H1 (cell line): Measurements from ENCODE around the gene MPEG1. TPM values are rescaled to one million over a fixed set of nuclear protein-coding genes. Genes with fewer than 3 reads are reported as not detected.

Source experiments
- CTCF ChIA-PET: fragments of 300-600 bp; sonication (Branson Sonifier 250); formaldehyde crosslinking; loops from one replicate; lab custom pipeline; 2021; ENCODE audit not compliant: partially characterized antibody; lab: Charles Lee
- POLR2A ChIA-PET: fragments of 300-600 bp; sonication (Branson Sonifier 250); formaldehyde crosslinking; loops from one replicate; lab custom pipeline; 2021; ENCODE audit warnings: inconsistent platforms; ENCODE audit not compliant: partially characterized antibody; lab: Charles Lee
- DNase-seq, 2 experiments: peaks; one replicate each; pipeline versions ENCODE4 v3.0.0 to v3.0.0-alpha.2; 2010 to 2022; ENCODE audit warnings: low spot score in 2 of 2, low read depth in 1 of 2, mixed read lengths in 1 of 2
- FAIRE-seq: peaks from 2 replicates; lab custom pipeline; 2011; peaks lifted over from hg19 to GRCh38; lab: Jason Lieb, UNC
- H2AFZ ChIP-seq: 2 replicates; pipeline ENCODE4 v1.8.1; 2012; ENCODE audit warnings: low read length, inconsistent platforms
- H2AK5ac ChIP-seq: 2 replicates; pipeline ENCODE4 v1.6.1; 2013; ENCODE audit warnings: low read depth, low read length
- H2BK120ac ChIP-seq: replicated peaks from 2 replicates; pipeline ENCODE3; 2013; ENCODE audit warnings: low read depth, low read length, inconsistent platforms
- H2BK12ac ChIP-seq: 2 replicates; pipeline ENCODE4 v1.6.1; 2013; ENCODE audit warnings: low read depth, low read length
- H2BK15ac ChIP-seq: 2 replicates; pipeline ENCODE4 v1.6.1; 2013; ENCODE audit warnings: low read length
- H2BK20ac ChIP-seq: 2 replicates; pipeline ENCODE4 v1.6.1; 2013; ENCODE audit warnings: low read length
- H2BK5ac ChIP-seq: 2 replicates; pipeline ENCODE4 v1.6.1; 2013; ENCODE audit warnings: low read depth, low read length
- H3K14ac ChIP-seq: 2 replicates; pipeline ENCODE4 v1.6.1; 2013; ENCODE audit warnings: inconsistent platforms; ENCODE audit not compliant: insufficient read length
- H3K18ac ChIP-seq: 2 replicates; pipeline ENCODE4 v1.6.1; 2013; ENCODE audit warnings: low read length; ENCODE audit errors: extremely low read depth
- H3K23ac ChIP-seq: 2 replicates; pipeline ENCODE4 v1.6.1; 2013; ENCODE audit warnings: inconsistent platforms; ENCODE audit not compliant: insufficient read length
- H3K23me2 ChIP-seq: 2 replicates; pipeline ENCODE4 v1.6.1; 2013; ENCODE audit warnings: low read depth, low read length
- H3K27ac ChIP-seq: 2 replicates; pipeline ENCODE4 v1.6.1; 2011; ENCODE audit warnings: low read depth, low read length, inconsistent platforms
- H3K27me3 ChIP-seq, 4 experiments: replicated peaks in 1 of 4; 1 replicate in 1 of 4; 2 replicates in 3 of 4; pipeline versions ENCODE4 v1.6.1 to v1.8.1; 2011 to 2013; ENCODE audit warnings: low read length in 3 of 4, mild to moderate bottlenecking in 3 of 4, inconsistent platforms in 2 of 4, mixed read lengths in 2 of 4, moderate library complexity in 1 of 4; ENCODE audit not compliant: control insufficient read depth in 3 of 4, insufficient read depth in 3 of 4; ENCODE audit errors: extremely low read depth in 1 of 4
- H3K36me3 ChIP-seq, 4 experiments: 2 replicates each; pipeline versions ENCODE4 v1.6.1 to v1.8.1; 2011 to 2013; ENCODE audit warnings: mild to moderate bottlenecking in 4 of 4, low read length in 3 of 4, moderate library complexity in 2 of 4, control low read depth in 1 of 4, inconsistent platforms in 1 of 4; ENCODE audit not compliant: insufficient read depth in 4 of 4, control insufficient read depth in 2 of 4
- H3K4ac ChIP-seq: replicated peaks from 2 replicates; pipeline ENCODE3; 2013; ENCODE audit warnings: low read length, low read depth, mixed read lengths, inconsistent platforms; ENCODE audit not compliant: insufficient read length
- H3K4me1 ChIP-seq, 4 experiments: replicated peaks in 1 of 4; 1 replicate in 1 of 4; 2 replicates in 3 of 4; pipeline versions ENCODE4 v1.6.1 to v1.8.1; 2011 to 2013; ENCODE audit warnings: low read length in 3 of 4, inconsistent platforms in 2 of 4, mixed read lengths in 1 of 4; ENCODE audit not compliant: insufficient read depth in 4 of 4, control insufficient read depth in 3 of 4
- H3K4me2 ChIP-seq, 2 experiments: 2 replicates each; pipeline versions ENCODE4 v1.6.1 to v1.8.1; 2011 to 2013; ENCODE audit warnings: low read depth in 2 of 2, low read length in 2 of 2, control low read depth in 1 of 2, inconsistent platforms in 1 of 2, mild to moderate bottlenecking in 1 of 2; ENCODE audit not compliant: insufficient read depth in 1 of 2
- H3K4me3 ChIP-seq, 4 experiments: fragments of 200-600, 300-600 bp in 1 of 4; sonication (generic), shearing (Covaris generic), sonication (Bioruptor Twin) in 1 of 4; 2 replicates each; pipeline versions ENCODE4 v1.5.1 to v1.8.1; 2011 to 2016; ENCODE audit warnings: low read length in 4 of 4, low read depth in 3 of 4, control low read depth in 2 of 4, inconsistent platforms in 2 of 4, mild to moderate bottlenecking in 2 of 4, mixed read lengths in 1 of 4, moderate library complexity in 1 of 4; ENCODE audit not compliant: insufficient read depth in 2 of 4; ENCODE audit errors: extremely low read depth in 1 of 4
- H3K56ac ChIP-seq: replicated peaks from 2 replicates; pipeline ENCODE3; 2013; ENCODE audit warnings: low read depth, mild to moderate bottlenecking, mixed read lengths, low read length, inconsistent platforms; ENCODE audit not compliant: insufficient read length
- H3K79me1 ChIP-seq: 2 replicates; pipeline ENCODE4 v1.6.1; 2013; ENCODE audit warnings: low read depth, low read length, control low read depth
- H3K79me2 ChIP-seq, 2 experiments: 2 replicates each; pipeline versions ENCODE4 v1.6.1 to v1.8.1; 2012 to 2013; ENCODE audit warnings: low read length in 2 of 2, mild to moderate bottlenecking in 2 of 2, inconsistent platforms in 1 of 2; ENCODE audit not compliant: insufficient read depth in 2 of 2, control insufficient read depth in 1 of 2
- H3K9ac ChIP-seq, 4 experiments: replicated peaks in 1 of 4; 1 replicate in 1 of 4; 2 replicates in 3 of 4; pipeline versions ENCODE4 v1.6.1 to v1.8.1; 2011 to 2013; ENCODE audit warnings: low read depth in 3 of 4, low read length in 3 of 4, control low read depth in 2 of 4, mild to moderate bottlenecking in 2 of 4, moderate library complexity in 2 of 4, inconsistent platforms in 1 of 4; ENCODE audit errors: extremely low read depth in 1 of 4
- H3K9me3 ChIP-seq, 2 experiments: 2 replicates each; pipeline versions ENCODE4 v1.6.1 to v1.8.1; 2012 to 2013; ENCODE audit warnings: mild to moderate bottlenecking in 2 of 2, moderate library complexity in 2 of 2, control low read depth in 1 of 2, inconsistent platforms in 1 of 2, low read depth in 1 of 2, low read length in 1 of 2, mixed read lengths in 1 of 2; ENCODE audit not compliant: insufficient read depth in 2 of 2
- H4K20me1 ChIP-seq, 2 experiments: replicated peaks in 1 of 2; 2 replicates each; pipeline versions ENCODE3 to v1.8.1; 2011 to 2013; ENCODE audit warnings: inconsistent platforms in 2 of 2, low read length in 2 of 2, mild to moderate bottlenecking in 1 of 2; ENCODE audit not compliant: insufficient read depth in 2 of 2, control insufficient read depth in 1 of 2
- H4K5ac ChIP-seq: 2 replicates; pipeline ENCODE4 v1.6.1; 2013; ENCODE audit warnings: low read length, low read depth, mixed read lengths, inconsistent platforms; ENCODE audit not compliant: insufficient read length
- H4K8ac ChIP-seq: 2 replicates; pipeline ENCODE4 v1.8.0; 2013; ENCODE audit warnings: mild to moderate bottlenecking, moderate library complexity, low read length, inconsistent platforms; ENCODE audit not compliant: insufficient read depth; ENCODE audit errors: extremely low read depth
- H4K91ac ChIP-seq: replicated peaks from 2 replicates; pipeline ENCODE3; 2013; ENCODE audit warnings: low read length, mixed read lengths, inconsistent platforms; ENCODE audit not compliant: insufficient read length
- CBX5 ChIP-seq: fragments of 300-800, 300-1000 bp; sonication (generic); IDR thresholded peaks from 2 replicates; pipeline ENCODE4 v1.7.1; 2016; ENCODE audit warnings: antibody characterized with exemption, low read length, low read depth
- CHD1 ChIP-seq: IDR thresholded peaks from 2 replicates; pipeline ENCODE4 v1.6.1; 2012; ENCODE audit warnings: low read depth, low read length, improper control_type of control experiment
- EP300 ChIP-seq, 2 experiments: IDR thresholded peaks; 1 replicate in 1 of 2; 2 replicates in 1 of 2; pipeline ENCODE4 v1.6.1; 2011 to 2012; ENCODE audit warnings: low read depth in 2 of 2, low read length in 2 of 2, mild to moderate bottlenecking in 2 of 2, borderline replicate concordance in 1 of 2, inconsistent platforms in 1 of 2, moderate library complexity in 1 of 2
- JUND ChIP-seq: IDR thresholded peaks from 2 replicates; pipeline ENCODE4 v1.6.1; 2011; ENCODE audit warnings: mild to moderate bottlenecking, improper control_type of control experiment, low read length
- RAD21 ChIP-seq, 2 experiments: IDR thresholded peaks in 1 of 2; conservative IDR thresholded peaks in 1 of 2; 2 replicates each; pipeline ENCODE4 v1.6.1; 2011; ENCODE audit warnings: low read depth in 2 of 2, low read length in 2 of 2, improper control_type of control experiment in 1 of 2, inconsistent platforms in 1 of 2, mild to moderate bottlenecking in 1 of 2, moderate library complexity in 1 of 2
- RFX5 ChIP-seq: IDR thresholded peaks from 2 replicates; pipeline ENCODE4 v1.6.1; 2011; ENCODE audit warnings: low read depth, low read length, improper control_type of control experiment, borderline replicate concordance
- TAF1 ChIP-seq: IDR thresholded peaks from 2 replicates; pipeline ENCODE4 v1.6.1; 2011; ENCODE audit warnings: mild to moderate bottlenecking, low read depth, low read length
- YY1 ChIP-seq: IDR thresholded peaks from 2 replicates; pipeline ENCODE4 v1.6.1; 2011; ENCODE audit warnings: low read depth, mild to moderate bottlenecking, low read length
- ZNF274 ChIP-seq: IDR thresholded peaks from 2 replicates; pipeline ENCODE4 v1.7.0; 2012; ENCODE audit warnings: low read length, borderline replicate concordance; ENCODE audit errors: extremely low read depth
- WGBS, 2 experiments: shearing (Covaris generic) in 1 of 2; methylation state at CpG; one replicate each; pipeline versions ENCODE4 v1.1.6 to v1.1.7; 2013 to 2015; ENCODE audit warnings: low lambda C conversion rate in 2 of 2, mixed read lengths in 2 of 2, inconsistent platforms in 1 of 2, low coverage in 1 of 2, missing lambda C conversion rate in 1 of 2; ENCODE audit not compliant: insufficient replicate concordance in 2 of 2, insufficient coverage in 1 of 2, insufficient read length in 1 of 2; ENCODE audit errors: extremely low coverage in 1 of 2, missing lambda C conversion rate in 1 of 2; 5-methylcytosine and 5-hydroxymethylcytosine counted together
- polyA plus RNA-seq, 7 experiments: library from polyadenylated mRNA; depleted of rRNA in 3 of 7; stranded (reverse) in 5 of 7; unstranded in 2 of 7; fragments of >200 nt in 5 of 7; fragments of 200-250 nt in 2 of 7; gene quantifications; 1 replicate in 5 of 7; 2 replicates in 1 of 7; 4 replicates in 1 of 7; pipeline versions ENCODE4 v1.2.1 to v1.2.3, GENCODE V29; 2011 to 2013; ENCODE audit warnings: missing spikeins in 2 of 7, mixed read lengths in 2 of 7
- total RNA-seq: library from RNA; stranded (reverse); fragmentation: NEBNext Ultra II Directional; extraction: Animal tissue kit (Norgen Biotek cat#: 25700); gene quantifications from 2 replicates; pipeline ENCODE4 v1.2.1, GENCODE V29; 2021
- TF ChIP-seq, protein P1 (sequence below), 3 experiments: IDR thresholded peaks; 1 replicate in 2 of 3; 2 replicates in 1 of 3; pipeline versions ENCODE4 v1.5.1 to v1.6.1; 2011; ENCODE audit warnings: low read length in 3 of 3, mild to moderate bottlenecking in 3 of 3, inconsistent platforms in 2 of 3, low read depth in 1 of 3, moderate library complexity in 1 of 3; ENCODE audit not compliant: insufficient read depth in 1 of 3; ENCODE audit errors: control extremely low read depth in 1 of 3

Gene MPEG1
- total and polyA plus RNA-seq, 2 of the 8 experiments (the other 6 are each of a cell fraction or from before 2014, with no cell fraction given): not detected

DNA sequence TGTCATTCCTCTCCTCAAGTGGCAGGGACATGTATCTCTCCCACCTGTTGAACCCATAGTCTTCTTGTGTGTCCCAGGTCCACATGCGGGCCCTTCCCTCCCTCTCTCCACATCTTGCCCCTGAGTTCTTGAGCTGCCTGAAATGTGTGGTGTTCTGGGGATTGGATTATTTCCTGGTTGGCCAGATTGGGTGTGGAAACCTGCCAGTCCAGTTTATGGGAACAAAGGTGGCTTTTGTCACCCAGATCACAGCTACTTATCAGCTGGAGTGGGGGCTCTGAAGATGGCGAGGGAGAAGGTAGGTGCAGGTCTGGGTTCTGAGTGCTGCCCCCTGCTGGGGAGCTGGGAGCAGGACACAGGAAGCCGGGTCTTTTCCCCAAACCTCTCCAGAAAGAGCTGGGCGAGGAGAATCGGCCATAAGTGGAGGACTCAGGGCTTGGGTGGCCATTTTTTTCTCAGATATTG is 26.6 kb downstream of the MPEG1 start:
- Histone ChIP-seq H3K23ac (no peak overlapping the region), H3K14ac (no peak overlapping the region), H2BK20ac (no peak overlapping the region), H4K5ac (no peak overlapping the region), H4K91ac (no peak overlapping the region), H3K9ac (no peak overlapping the region), H2BK5ac (no peak overlapping the region), H3K27me3 (no peaks in the 10 kb centered on the region), H2AFZ (no peak overlapping the region), H2BK15ac (0 out of 2 replicates have a peak overlapping the region, but pooled peaks have one; percentile 40), H2AK5ac (no peak overlapping the region), H4K8ac (no peak overlapping the region), H3K18ac (no peak overlapping the region), H2BK120ac (no peak overlapping the region), H3K9me3 (no peaks in the 10 kb centered on the region), H3K79me2 (0 out of 4 replicates have a peak, but pooled peaks cover 0 to 8% of the 10 kb centered on the region in 2 experiments), H2BK12ac (no peak overlapping the region), H3K4me3 (no peak overlapping the region), H3K23me2 (no peaks in the 10 kb centered on the region), H4K20me1 (peaks cover 2 to 3% of the 10 kb centered on the region in 2 experiments), H3K56ac (no peak overlapping the region), H3K79me1 (peaks cover 6% of the 10 kb centered on the region; the same call in 1 of the 2 replicates), H3K27ac (no peak overlapping the region), H3K4me2 (no peak overlapping the region), H3K4ac (no peak overlapping the region), H3K4me1 (peaks cover 0 to 4% (median 0%) of the 10 kb centered on the region in 4 experiments; a peak in 2 of 7 replicates), H3K36me3 (peaks cover 2 to 29% (median 12%) of the 10 kb centered on the region in 4 experiments; a peak in 6 of 8 replicates)
- ChIA-PET POLR2A (interaction anchor here (1.3 to 9.4 kb wide), 2 partner anchors 13 to 20 kb away, joined by 3 to 79 read pairs; partner anchors contain the start of gene DTX4), CTCF (interaction anchor here (0.6 to 9.5 kb wide), 37 partner anchors 9 to 1723 kb away, joined by 3 to 201 read pairs (median 4); partner anchors contain the start of genes DTX4, GLYATL1, MPEG1 and OR5A1)
- WGBS, 2 experiments: 86% methylated on average over 5 of the region's 5 CpGs; no CpG with 5 or more reads in 1 of the 2 experiments
- DNase-seq: peak in 1 of 2 experiments; percentile 82
- no peak for FAIRE-seq
- TF ChIP-seq YY1: peak; percentile 82; the same call in 1 of the 2 replicates
- no peak for TF ChIP-seq ZNF274
- TF ChIP-seq, protein P1, sequence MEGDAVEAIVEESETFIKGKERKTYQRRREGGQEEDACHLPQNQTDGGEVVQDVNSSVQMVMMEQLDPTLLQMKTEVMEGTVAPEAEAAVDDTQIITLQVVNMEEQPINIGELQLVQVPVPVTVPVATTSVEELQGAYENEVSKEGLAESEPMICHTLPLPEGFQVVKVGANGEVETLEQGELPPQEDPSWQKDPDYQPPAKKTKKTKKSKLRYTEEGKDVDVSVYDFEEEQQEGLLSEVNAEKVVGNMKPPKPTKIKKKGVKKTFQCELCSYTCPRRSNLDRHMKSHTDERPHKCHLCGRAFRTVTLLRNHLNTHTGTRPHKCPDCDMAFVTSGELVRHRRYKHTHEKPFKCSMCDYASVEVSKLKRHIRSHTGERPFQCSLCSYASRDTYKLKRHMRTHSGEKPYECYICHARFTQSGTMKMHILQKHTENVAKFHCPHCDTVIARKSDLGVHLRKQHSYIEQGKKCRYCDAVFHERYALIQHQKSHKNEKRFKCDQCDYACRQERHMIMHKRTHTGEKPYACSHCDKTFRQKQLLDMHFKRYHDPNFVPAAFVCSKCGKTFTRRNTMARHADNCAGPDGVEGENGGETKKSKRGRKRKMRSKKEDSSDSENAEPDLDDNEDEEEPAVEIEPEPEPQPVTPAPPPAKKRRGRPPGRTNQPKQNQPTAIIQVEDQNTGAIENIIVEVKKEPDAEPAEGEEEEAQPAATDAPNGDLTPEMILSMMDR (IDR thresholded peaks at IDR 0.05; ENCODE audit: control extremely low read depth in 1 of 3, insufficient read depth in 1 of 3, low read depth in 1 of 3, low read length in 3 of 3): peak; percentile 65 to 73 (median 72)
- no peak for TF ChIP-seq JUND
- TF ChIP-seq CBX5: no peak
- peak; percentile 33 to 39; a peak in 3 of 4 replicates for TF ChIP-seq RAD21 (IDR thresholded peaks at IDR 0.05 in 1 of 2, conservative IDR thresholded peaks at IDR 0.05 in 1 of 2; ENCODE audit: low read depth in 2 of 2, low read length in 2 of 2)
- TF ChIP-seq TAF1: no peak
- TF ChIP-seq RFX5: no peak
- TF ChIP-seq CHD1: no peak
- TF ChIP-seq EP300 (IDR thresholded peaks at IDR 0.05; ENCODE audit: borderline replicate concordance in 1 of 2, low read depth in 2 of 2, low read length in 2 of 2): no peak
